NCI-H1092 treated with DMSO at 0.1 percent for 48 hours (cell line): Measurements from ENCODE around the gene NBEA.

Experiments used
- DNase-seq: peaks from one replicate; lab custom pipeline; 2025; lab: John Stamatoyannopoulos, UW

Gene NBEA

GRCh38 chr13:35475960-35476943, 534.2 kb downstream of the NBEA start, which contains the start of gene MAB21L1:
TSS of gene MAB21L1 (minus strand) at chr13:35476689. CDS start at chr13:35476138, 551 bp downstream.
- DNase-seq: no peak

DNA sequence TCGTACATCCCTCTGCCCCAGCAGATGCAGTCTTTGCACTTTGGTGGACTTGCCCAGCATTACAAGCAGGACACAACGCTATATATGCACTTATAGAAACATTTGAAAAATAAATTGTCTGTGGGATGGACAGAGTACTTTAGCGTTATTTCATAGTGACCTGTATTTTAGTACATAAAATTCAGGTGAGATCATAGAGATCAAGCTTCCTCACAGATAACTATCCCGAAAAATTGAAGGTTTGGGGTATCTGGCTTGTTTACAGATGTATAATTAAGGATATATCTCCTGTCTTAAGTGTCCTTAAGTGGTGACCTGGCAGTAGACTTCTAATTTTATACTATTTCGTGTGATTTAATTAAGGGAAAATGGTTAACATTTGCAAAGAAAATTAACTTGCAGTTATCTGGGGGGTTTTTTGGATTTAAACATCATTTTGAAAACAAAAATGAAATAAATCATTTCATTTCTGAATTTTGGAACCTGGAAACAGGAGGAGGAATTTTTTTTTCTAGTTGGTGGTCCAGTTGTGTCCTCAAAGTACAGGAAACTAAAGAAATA, 535.4 kb downstream of the NBEA start:
- no peak for DNase-seq

- DNase-seq: no peak
Measured at GRCh38 chr13:35478271-35479037, 536.4 kb downstream of the NBEA start.

GRCh38 chr13:35479038-35479492, 537.0 kb downstream of the NBEA start:
- no peak for DNase-seq

GRCh38 chr13:35479706-35480105, 537.6 kb downstream of the NBEA start:
- no peak for DNase-seq

DNA sequence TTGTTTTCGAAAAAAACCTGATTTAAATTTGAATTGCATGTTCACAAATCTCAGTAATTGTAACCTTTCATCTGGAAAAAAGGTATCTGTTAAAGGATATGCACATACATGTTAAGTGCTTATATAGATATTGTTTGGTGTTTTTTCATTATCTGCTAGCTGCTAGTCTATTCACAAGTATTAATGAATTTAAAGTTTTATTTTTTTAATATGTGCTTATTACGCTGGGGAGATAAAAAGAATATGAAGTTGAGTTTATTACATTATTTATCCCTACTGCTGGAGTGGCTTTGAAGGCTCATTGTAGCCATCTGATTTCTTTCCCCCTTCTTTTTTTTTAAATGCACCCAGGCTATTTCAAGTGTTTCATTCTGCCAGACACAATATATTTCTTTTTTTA, 538.3 kb downstream of the NBEA start:
- DNase-seq: no peak

DNA sequence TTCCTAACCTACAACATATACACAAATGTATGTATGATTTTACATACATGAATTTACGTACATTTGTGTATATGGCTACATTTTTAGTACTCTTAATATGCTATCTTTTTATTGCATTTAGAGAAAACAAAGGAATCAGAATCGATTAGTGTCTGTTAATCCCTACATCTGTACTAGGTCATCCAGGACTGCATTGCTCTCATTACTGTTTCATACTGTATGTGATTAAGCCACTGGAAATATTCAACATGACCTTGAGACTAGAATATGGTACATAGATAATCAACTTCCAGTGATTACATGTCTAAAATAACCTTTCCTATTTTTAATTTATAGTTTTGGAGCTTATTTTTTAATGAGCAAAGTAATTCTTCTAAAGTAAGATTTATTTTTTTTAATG, 539.7 kb downstream of the NBEA start:
- DNase-seq: no peak

- DNase-seq: no peak
Measured at GRCh38 chr13:35482527-35482926, 540.5 kb downstream of the NBEA start.

GRCh38 chr13:35483761-35484160, 541.7 kb downstream of the NBEA start:
- no peak for DNase-seq

GRCh38 chr13:35484384-35484783, 542.3 kb downstream of the NBEA start:
- no peak for DNase-seq

GRCh38 chr13:35485424-35485823, 543.4 kb downstream of the NBEA start:
- DNase-seq: no peak

GRCh38 chr13:35489050-35489449, 547.0 kb downstream of the NBEA start:
- DNase-seq: no peak

DNA sequence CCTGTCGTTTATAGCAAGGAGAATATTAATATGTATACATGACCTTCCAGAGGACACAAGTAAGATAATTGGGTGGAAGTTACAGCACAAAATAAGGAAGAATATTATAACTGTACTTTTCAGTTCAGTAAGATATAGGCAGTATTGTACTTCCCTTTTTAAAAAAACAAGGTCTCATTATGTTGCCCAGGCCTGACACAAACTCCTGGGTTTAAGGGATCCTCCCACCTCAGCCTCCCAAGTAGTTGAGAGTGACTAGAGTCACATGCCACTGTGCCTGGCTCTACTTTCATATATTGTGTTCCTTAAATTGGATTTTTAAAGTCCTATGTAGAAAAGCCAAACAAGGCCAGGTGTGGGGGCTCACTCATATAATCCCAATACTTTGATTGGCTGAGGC, 553.9 kb downstream of the NBEA start:
- no peak for DNase-seq

- no peak for DNase-seq
Measured at GRCh38 chr13:35496761-35497386, 554.8 kb downstream of the NBEA start.

GRCh38 chr13:35498231-35498630, 556.2 kb downstream of the NBEA start:
- no peak for DNase-seq

GRCh38 chr13:35499196-35499662, 557.2 kb downstream of the NBEA start:
- peak; percentile 96 for DNase-seq

DNA sequence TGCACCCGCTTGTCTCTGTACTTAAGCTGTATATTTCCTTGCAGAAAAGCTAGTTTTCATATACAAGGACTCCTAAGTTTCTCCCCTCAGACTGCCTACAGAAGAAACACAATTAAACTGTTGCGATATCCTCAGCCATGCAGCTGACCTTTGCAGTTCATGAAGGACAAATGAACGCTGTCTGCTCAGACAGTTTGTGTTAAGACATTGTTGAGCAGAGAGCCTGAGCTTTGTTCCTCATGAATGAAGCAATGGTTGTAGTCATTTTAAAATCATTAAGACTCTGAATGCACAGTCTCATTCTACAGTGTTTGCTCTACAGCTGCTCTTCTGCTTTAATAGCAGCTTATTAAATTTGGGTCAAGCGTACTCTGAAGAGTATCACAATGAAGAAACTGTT, 557.6 kb downstream of the NBEA start:
- no peak for DNase-seq

DNA sequence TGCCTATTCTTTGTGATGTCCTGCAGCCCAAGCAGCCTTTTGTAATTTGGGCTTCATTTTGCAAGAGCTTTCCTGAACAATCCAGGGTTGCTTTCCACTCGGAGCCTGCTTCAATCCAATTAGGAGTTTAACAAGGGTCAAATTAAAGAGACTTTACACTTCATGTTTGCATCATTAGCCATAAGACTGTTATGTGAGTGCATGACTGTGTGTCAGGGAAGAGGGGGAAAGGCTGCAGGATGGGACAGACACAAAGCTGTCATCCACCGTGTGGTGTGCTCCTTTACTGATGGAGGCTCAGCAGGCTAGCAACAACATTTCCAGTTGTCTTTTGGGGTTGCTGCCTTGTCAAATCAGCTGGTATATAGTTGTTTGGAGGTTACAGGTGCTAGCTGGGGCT, 558.1 kb downstream of the NBEA start:
- peak; percentile 5 for DNase-seq

GRCh38 chr13:35501661-35502235, 559.7 kb downstream of the NBEA start:
- no peak for DNase-seq

- DNase-seq: no peak
Measured at GRCh38 chr13:35502456-35502855, 560.4 kb downstream of the NBEA start.

- DNase-seq: no peak
Measured at GRCh38 chr13:35512271-35512920, 570.3 kb downstream of the NBEA start.
